ENCODE measurements around the gene GYS1. TPM values are rescaled to one million over a fixed set of nuclear protein-coding genes. Genes with fewer than 3 reads are reported as not detected.
A peak's percentile ranks its signal among the peaks of the same experiment; 100 is the strongest.
"Not testable (repeated sequence)": the region's sequence is repeated elsewhere in the genome, so short reads cannot be mapped to it uniquely, and the experiment has no call there.

The GYS1 gene
- total and polyA plus RNA-seq, 2 donors, result 14.0 to 22.2 TPM

- Histone ChIP-seq H3K9me3 (ENCODE audit: control insufficient read depth in 2 of 2, insufficient read depth in 1 of 2, low read length in 1 of 2) (no peaks in the 10 kb centered on the region), H3K27me3 (ENCODE audit: control insufficient read depth in 2 of 2, insufficient read depth in 1 of 2, low read length in 1 of 2) (peaks cover 16 to 54% of the 10 kb centered on the region in 2 donors), H3K4me1 (ENCODE audit: control insufficient read depth in 2 of 2, insufficient read depth in 2 of 2, low read length in 2 of 2) (peaks cover 3 to 14% of the 10 kb centered on the region in 2 donors), H3K36me3 (ENCODE audit: control insufficient read depth in 2 of 2, insufficient read depth in 2 of 2, low read length in 1 of 2) (peaks cover 13 to 21% of the 10 kb centered on the region in 2 donors), H3K27ac (ENCODE audit: low read depth in 1 of 2, low read length in 1 of 2) (no peak overlapping the region), H3K4me3 (ENCODE audit: low read length in 2 of 2) (peak overlapping the region in 1 of 2 donors; percentile 32)
- WGBS, result 19% methylated on average over 41 of the region's 41 CpGs
- peak in 2 of 9 donors; percentile 21 to 39 for DNase-seq (ENCODE audit: low read depth in 6 of 9, low spot score in 9 of 9)
Observed at GRCh38 chr19:49019242-49019932, 26.3 kb upstream of the GYS1 start.

GRCh38 chr19:49018388-49019241 is 25.5 kb upstream of the GYS1 start:
- DNase-seq (ENCODE audit: low read depth in 6 of 9, low spot score in 9 of 9), result peak in 1 of 9 donors; percentile 18
- H3K27me3 ChIP-seq (ENCODE audit: control insufficient read depth in 2 of 2, insufficient read depth in 1 of 2, low read length in 1 of 2), result peaks cover 16 to 54% of the 10 kb centered on the region in 2 donors
- H3K4me3 ChIP-seq (ENCODE audit: low read length in 2 of 2), result peak overlapping the region in 1 of 2 donors; percentile 47
- not testable (repeated sequence) for H3K9me3 ChIP-seq (ENCODE audit: control insufficient read depth in 2 of 2, insufficient read depth in 1 of 2, low read length in 1 of 2); H3K27ac ChIP-seq (ENCODE audit: low read depth in 1 of 2, low read length in 1 of 2)
- H3K36me3 ChIP-seq (ENCODE audit: control insufficient read depth in 2 of 2, insufficient read depth in 2 of 2, low read length in 1 of 2), result peaks cover 13 to 25% of the 10 kb centered on the region in 2 donors
- peaks cover 3 to 14% of the 10 kb centered on the region in 2 donors for H3K4me1 ChIP-seq (ENCODE audit: control insufficient read depth in 2 of 2, insufficient read depth in 2 of 2, low read length in 2 of 2)
- 8% methylated on average over 50 of the region's 50 CpGs for WGBS

DNA sequence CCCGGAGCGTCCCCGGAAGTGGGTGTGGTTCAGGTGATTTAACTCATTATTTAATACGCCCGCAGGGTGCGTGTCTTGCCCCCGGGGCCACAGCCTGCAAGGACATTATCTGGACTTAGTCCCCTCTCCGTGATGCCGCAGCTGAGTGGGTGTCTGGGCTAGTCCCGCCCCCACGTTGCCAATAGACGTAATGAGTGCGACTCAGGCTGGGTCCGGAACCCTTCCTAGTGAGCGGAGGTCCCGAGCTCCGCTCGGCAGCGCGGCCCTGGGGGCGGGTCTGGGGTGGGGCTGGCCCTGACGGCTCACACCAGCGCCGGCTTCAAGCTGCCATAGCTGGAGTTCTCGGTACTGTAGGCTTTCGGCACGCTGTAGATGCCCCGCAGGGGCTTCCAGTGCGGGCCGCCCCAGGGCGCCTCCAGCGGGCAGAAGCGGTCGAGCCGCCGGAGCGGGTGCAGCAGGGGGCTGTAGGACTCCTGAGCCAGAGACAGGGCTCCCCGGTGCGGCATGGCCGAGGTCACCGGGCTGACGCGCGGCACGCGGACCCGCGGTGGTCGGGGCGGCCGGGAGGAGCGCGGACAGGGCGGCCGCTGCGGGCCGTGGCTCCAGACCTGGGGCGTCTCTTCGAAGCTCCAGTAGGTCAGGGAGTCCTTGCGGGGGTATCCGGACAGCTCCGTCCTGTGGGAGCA is 24.7 kb upstream of the GYS1 start:
- no peak overlapping the region for H3K27ac ChIP-seq (ENCODE audit: low read depth in 1 of 2, low read length in 1 of 2)
- peak in 3 of 9 donors; percentile 22 to 50 (median 46) for DNase-seq (ENCODE audit: low read depth in 6 of 9, low spot score in 9 of 9)

GRCh38 chr19:49017041-49017665 is 24.0 kb upstream of the GYS1 start, which contains the start of gene LHB:
TSS of gene LHB (minus strand) at chr19:49017091. CDS start at chr19:49017081, 10 bp downstream.
- peak within 1 kb of the TSS in 1 of 2 donors; percentile 47 for H3K4me3 ChIP-seq (ENCODE audit: low read length in 2 of 2)
- no peak for DNase-seq (ENCODE audit: low read depth in 6 of 9, low spot score in 9 of 9)
- no peak within 1 kb of the TSS for H3K27ac ChIP-seq (ENCODE audit: low read depth in 1 of 2, low read length in 1 of 2)
- H3K36me3 ChIP-seq (ENCODE audit: control insufficient read depth in 2 of 2, insufficient read depth in 2 of 2, low read length in 1 of 2), result peaks cover 22 to 36% of the 10 kb centered on the region in 2 donors
- H3K27me3 ChIP-seq (ENCODE audit: control insufficient read depth in 2 of 2, insufficient read depth in 1 of 2, low read length in 1 of 2), result peaks cover 16 to 51% of the 10 kb centered on the region in 2 donors
- H3K9me3 ChIP-seq (ENCODE audit: control insufficient read depth in 2 of 2, insufficient read depth in 1 of 2, low read length in 1 of 2), result no peaks in the 10 kb centered on the region
- 84% methylated on average over 17 of the region's 17 CpGs for WGBS
- peaks cover 3 to 14% of the 10 kb centered on the region in 2 donors for H3K4me1 ChIP-seq (ENCODE audit: control insufficient read depth in 2 of 2, insufficient read depth in 2 of 2, low read length in 2 of 2)

More for the DNA sequence above, 24.7 kb upstream of the GYS1 start:
- H3K4me3 ChIP-seq (ENCODE audit: low read length in 2 of 2), result peak overlapping the region in 1 of 2 donors; percentile 47
- peaks cover 16 to 54% of the 10 kb centered on the region in 2 donors for H3K27me3 ChIP-seq (ENCODE audit: control insufficient read depth in 2 of 2, insufficient read depth in 1 of 2, low read length in 1 of 2)
- peaks cover 3 to 14% of the 10 kb centered on the region in 2 donors for H3K4me1 ChIP-seq (ENCODE audit: control insufficient read depth in 2 of 2, insufficient read depth in 2 of 2, low read length in 2 of 2)
- no peaks in the 10 kb centered on the region for H3K9me3 ChIP-seq (ENCODE audit: control insufficient read depth in 2 of 2, insufficient read depth in 1 of 2, low read length in 1 of 2)
- 1% methylated on average over 62 of the region's 62 CpGs for WGBS
- peaks cover 16 to 30% of the 10 kb centered on the region in 2 donors for H3K36me3 ChIP-seq (ENCODE audit: control insufficient read depth in 2 of 2, insufficient read depth in 2 of 2, low read length in 1 of 2)

- 94% methylated on average over 27 of the region's 29 CpGs for WGBS
- Histone ChIP-seq H3K4me1 (ENCODE audit: control insufficient read depth in 2 of 2, insufficient read depth in 2 of 2, low read length in 2 of 2) (peaks cover 3 to 14% of the 10 kb centered on the region in 2 donors), H3K27me3 (ENCODE audit: control insufficient read depth in 2 of 2, insufficient read depth in 1 of 2, low read length in 1 of 2) (peaks cover 16 to 42% of the 10 kb centered on the region in 2 donors), H3K27ac (ENCODE audit: low read depth in 1 of 2, low read length in 1 of 2) (no peak overlapping the region), H3K36me3 (ENCODE audit: control insufficient read depth in 2 of 2, insufficient read depth in 2 of 2, low read length in 1 of 2) (peaks cover 31 to 45% of the 10 kb centered on the region in 2 donors), H3K4me3 (ENCODE audit: low read length in 2 of 2) (no peak overlapping the region), H3K9me3 (ENCODE audit: control insufficient read depth in 2 of 2, insufficient read depth in 1 of 2, low read length in 1 of 2) (no peaks in the 10 kb centered on the region)
- DNase-seq (ENCODE audit: low read depth in 6 of 9, low spot score in 9 of 9), result no peak
Observed at GRCh38 chr19:49016067-49016839, 23.1 kb upstream of the GYS1 start.

- DNase-seq (ENCODE audit: low read depth in 6 of 9, low spot score in 9 of 9), result no peak
- H3K4me1 ChIP-seq (ENCODE audit: control insufficient read depth in 2 of 2, insufficient read depth in 2 of 2, low read length in 2 of 2), result peaks cover 3 to 14% of the 10 kb centered on the region in 2 donors
- peaks cover 13 to 28% of the 10 kb centered on the region in 2 donors for H3K27me3 ChIP-seq (ENCODE audit: control insufficient read depth in 2 of 2, insufficient read depth in 1 of 2, low read length in 1 of 2)
- H3K4me3 ChIP-seq (ENCODE audit: low read length in 2 of 2), result no peak overlapping the region
- 98% methylated on average over 18 of the region's 18 CpGs for WGBS
- no peaks in the 10 kb centered on the region for H3K9me3 ChIP-seq (ENCODE audit: control insufficient read depth in 2 of 2, insufficient read depth in 1 of 2, low read length in 1 of 2)
- peaks cover 43 to 59% of the 10 kb centered on the region in 2 donors for H3K36me3 ChIP-seq (ENCODE audit: control insufficient read depth in 2 of 2, insufficient read depth in 2 of 2, low read length in 1 of 2)
- H3K27ac ChIP-seq (ENCODE audit: low read depth in 1 of 2, low read length in 1 of 2), result no peak overlapping the region
Observed at GRCh38 chr19:49014870-49015255, 21.8 kb upstream of the GYS1 start.

DNA sequence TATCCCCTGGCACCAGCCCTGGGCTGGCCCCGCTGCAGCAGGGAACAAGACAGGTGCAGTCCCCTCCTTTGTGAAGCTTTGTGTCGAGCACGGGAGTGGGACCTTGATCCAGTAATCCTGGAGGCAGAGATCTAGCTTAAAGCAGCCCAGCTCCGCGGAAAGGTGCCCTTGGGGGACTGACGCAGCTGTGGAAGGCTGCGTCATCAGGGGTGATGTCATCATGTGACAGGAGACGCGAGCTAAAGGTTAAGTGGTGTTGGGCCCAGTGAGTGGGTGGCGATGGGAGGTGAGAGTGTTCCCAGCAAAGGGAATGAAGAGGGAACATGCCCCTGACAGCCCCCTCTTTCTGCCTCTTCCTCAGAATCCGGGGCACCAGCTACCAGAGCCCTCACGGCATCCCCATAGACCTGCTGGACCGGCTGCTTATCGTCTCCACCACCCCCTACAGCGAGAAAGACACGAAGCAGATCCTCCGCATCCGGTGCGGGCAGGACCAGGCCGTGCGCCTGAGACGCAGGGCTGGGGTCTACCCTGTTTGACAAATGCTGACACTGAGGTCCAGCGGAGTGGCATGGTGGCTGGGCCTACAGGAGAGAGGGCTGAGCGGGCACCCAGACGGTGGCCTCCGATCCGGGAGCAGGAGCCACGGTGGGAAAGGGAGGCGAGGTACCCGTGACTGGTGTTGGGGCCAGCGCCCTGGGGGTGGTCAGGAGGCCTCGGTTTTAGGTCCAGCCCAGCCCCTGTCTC is 21.2 kb upstream of the GYS1 start:
- Histone ChIP-seq H3K27me3 (ENCODE audit: control insufficient read depth in 2 of 2, insufficient read depth in 1 of 2, low read length in 1 of 2) (peaks cover 7 to 23% of the 10 kb centered on the region in 2 donors), H3K4me1 (ENCODE audit: control insufficient read depth in 2 of 2, insufficient read depth in 2 of 2, low read length in 2 of 2) (peaks cover 3 to 11% of the 10 kb centered on the region in 2 donors), H3K36me3 (ENCODE audit: control insufficient read depth in 2 of 2, insufficient read depth in 2 of 2, low read length in 1 of 2) (peaks cover 48 to 64% of the 10 kb centered on the region in 2 donors), H3K4me3 (ENCODE audit: low read length in 2 of 2) (no peak overlapping the region), H3K27ac (ENCODE audit: low read depth in 1 of 2, low read length in 1 of 2) (no peak overlapping the region), H3K9me3 (ENCODE audit: control insufficient read depth in 2 of 2, insufficient read depth in 1 of 2, low read length in 1 of 2) (no peaks in the 10 kb centered on the region)
- 97% methylated on average over 32 of the region's 32 CpGs for WGBS
- no peak for DNase-seq (ENCODE audit: low read depth in 6 of 9, low spot score in 9 of 9)

Measured in thymus (tissue), 11 donors.